Measurements from ENCODE around the gene RASGRP4.

The RASGRP4 gene

GRCh38 chr19:38362076-38362945 is 63.7 kb downstream of the RASGRP4 start:
- peak overlapping the region; percentile 96 for H3K18ac ChIP-seq (ENCODE audit: low read length)

GRCh38 chr19:38361633-38362075 is 64.4 kb downstream of the RASGRP4 start:
- Histone ChIP-seq H3K18ac (ENCODE audit: low read length) (peak overlapping the region; percentile 88), H2BK12ac (ENCODE audit: low read length) (peak overlapping the region; percentile 7), H3K23ac (ENCODE audit: low read depth, low read length, poor library complexity) (peak overlapping the region; percentile 93), H2AFZ (ENCODE audit: low read length) (peak overlapping the region; percentile 98), H3K27ac (replicated peaks; ENCODE audit: low read length) (no peak overlapping the region), H3K9ac (ENCODE audit: low read depth, low read length, poor library complexity) (peak overlapping the region; percentile 77), H3K4me1 (ENCODE audit: control insufficient read depth in 2 of 2, insufficient read depth in 1 of 2, low read depth in 1 of 2, low read length in 2 of 2) (peaks cover 4% of the 10 kb centered on the region in 2 donors), H3K27me3 (ENCODE audit: control insufficient read depth in 3 of 3, insufficient read depth in 3 of 3, low read depth in 1 of 3, low read length in 3 of 3) (peaks cover 0 to 43% (median 22%) of the 10 kb centered on the region in 3 experiments), H3K4me2 (ENCODE audit: insufficient read depth, low read length, poor library complexity, severe bottlenecking) (peak overlapping the region; percentile 97), H2BK120ac (ENCODE audit: low read depth, low read length) (no peak overlapping the region), H3K4ac (ENCODE audit: low read length) (peak overlapping the region; percentile 23), H3K36me3 (replicated peaks in 1 of 2; ENCODE audit: control insufficient read depth in 2 of 2, insufficient read depth in 2 of 2, low read length in 2 of 2) (no peaks in the 10 kb centered on the region), H2AK5ac (ENCODE audit: low read depth, low read length) (peak overlapping the region; percentile 69), H3K9me3 (replicated peaks in 1 of 2; ENCODE audit: control insufficient read depth in 2 of 2, insufficient read depth in 1 of 2, low read depth in 1 of 2, low read length in 2 of 2) (peaks cover 3 to 4% of the 10 kb centered on the region in 2 donors), H3K4me3 (ENCODE audit: low read length in 2 of 2) (peak overlapping the region; percentile 51 to 88), H3K79me1 (ENCODE audit: low read depth, low read length) (no peaks in the 10 kb centered on the region), H2BK15ac (ENCODE audit: low read length) (no peak overlapping the region), H4K91ac (ENCODE audit: low read depth, low read length, poor library complexity) (no peak overlapping the region), H2BK5ac (ENCODE audit: low read length) (no peak overlapping the region), H3K14ac (ENCODE audit: low read length) (peak overlapping the region; percentile 75), H4K8ac (ENCODE audit: low read depth, low read length) (no peak overlapping the region)
- peak; percentile 88 for DNase-seq (ENCODE audit: low spot score)
- no CpG with 5 or more reads among the region's 37 CpGs for WGBS, 2 donors (ENCODE audit: extremely low coverage in 2 of 2, insufficient read length in 2 of 2, insufficient replicate concordance in 1 of 2)

More at GRCh38 chr19:38362076-38362945, 63.7 kb downstream of the RASGRP4 start:
- Histone ChIP-seq H3K9ac (ENCODE audit: low read depth, low read length, poor library complexity) (peak overlapping the region; percentile 81), H3K79me1 (ENCODE audit: low read depth, low read length) (no peaks in the 10 kb centered on the region), H2AK5ac (ENCODE audit: low read depth, low read length) (no peak overlapping the region), H3K14ac (ENCODE audit: low read length) (no peak overlapping the region), H3K27me3 (ENCODE audit: control insufficient read depth in 3 of 3, insufficient read depth in 3 of 3, low read depth in 1 of 3, low read length in 3 of 3) (peaks cover 0 to 39% (median 22%) of the 10 kb centered on the region in 3 experiments), H3K4ac (ENCODE audit: low read length) (no peak overlapping the region), H2BK5ac (ENCODE audit: low read length) (peak overlapping the region; percentile 19), H3K4me1 (ENCODE audit: control insufficient read depth in 2 of 2, insufficient read depth in 1 of 2, low read depth in 1 of 2, low read length in 2 of 2) (peaks cover 4% of the 10 kb centered on the region in 2 donors), H3K4me3 (ENCODE audit: low read length in 2 of 2) (peak overlapping the region; percentile 51 to 88), H2BK120ac (ENCODE audit: low read depth, low read length) (no peak overlapping the region), H2AFZ (ENCODE audit: low read length) (peak overlapping the region; percentile 98), H2BK15ac (ENCODE audit: low read length) (no peak overlapping the region), H3K36me3 (replicated peaks in 1 of 2; ENCODE audit: control insufficient read depth in 2 of 2, insufficient read depth in 2 of 2, low read length in 2 of 2) (no peaks in the 10 kb centered on the region), H2BK12ac (ENCODE audit: low read length) (no peak overlapping the region), H3K9me3 (replicated peaks in 1 of 2; ENCODE audit: control insufficient read depth in 2 of 2, insufficient read depth in 1 of 2, low read depth in 1 of 2, low read length in 2 of 2) (peaks cover 3 to 4% of the 10 kb centered on the region in 2 donors), H3K27ac (replicated peaks; ENCODE audit: low read length) (peak overlapping the region; percentile 78), H4K8ac (ENCODE audit: low read depth, low read length) (no peak overlapping the region), H3K4me2 (ENCODE audit: insufficient read depth, low read length, poor library complexity, severe bottlenecking) (peak overlapping the region; percentile 97), H3K23ac (ENCODE audit: low read depth, low read length, poor library complexity) (peak overlapping the region; percentile 93), H4K91ac (ENCODE audit: low read depth, low read length, poor library complexity) (no peak overlapping the region)
- whole genome bisulfite sequencing, 2 donors (ENCODE audit: extremely low coverage in 2 of 2, insufficient read length in 2 of 2, insufficient replicate concordance in 1 of 2): no CpG with 5 or more reads among the region's 68 CpGs
- DNase-seq (ENCODE audit: low spot score): peak; percentile 77

DNA sequence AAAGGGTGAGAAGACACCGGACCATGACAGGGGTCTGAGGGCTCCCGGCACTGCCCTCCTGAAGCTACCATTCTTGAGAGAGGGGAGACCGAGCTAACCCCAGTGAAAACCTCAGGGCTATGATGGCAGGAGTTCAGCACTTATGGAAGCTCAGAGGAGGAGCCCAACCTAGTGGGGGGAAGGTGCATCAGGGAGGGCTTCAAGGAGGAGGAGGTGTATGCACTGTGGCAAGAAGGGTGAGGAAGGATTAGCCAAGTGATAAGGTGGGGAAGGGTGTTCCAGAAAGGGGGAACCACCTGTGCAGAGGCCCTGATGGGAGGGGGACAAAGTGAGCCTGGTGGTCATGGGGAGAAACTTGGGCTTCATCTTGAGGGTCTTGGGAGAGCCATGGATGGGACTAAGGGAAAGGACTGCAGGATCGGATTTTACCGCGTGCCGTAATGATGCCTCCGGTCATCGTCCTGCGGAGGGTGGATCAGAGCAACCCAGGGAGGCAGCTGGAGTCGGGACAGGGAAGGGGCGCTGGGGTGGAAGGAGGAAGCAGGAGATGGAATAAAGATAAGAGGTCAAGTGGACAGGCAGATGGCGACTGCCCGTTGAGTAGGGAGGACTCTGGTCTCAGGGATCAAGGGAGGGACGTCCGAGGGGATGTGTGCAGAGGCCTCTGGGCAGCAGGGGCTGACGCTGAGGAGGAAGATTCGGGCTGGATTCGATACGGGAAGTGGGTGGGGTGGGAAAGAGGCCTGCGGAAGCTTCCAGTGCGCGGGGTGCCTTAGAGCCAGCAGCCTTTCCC is 65.0 kb downstream of the RASGRP4 start:
- H3K23ac ChIP-seq (ENCODE audit: low read depth, low read length, poor library complexity): peak overlapping the region; percentile 93
- peak overlapping the region; percentile 77 for H3K9ac ChIP-seq (ENCODE audit: low read depth, low read length, poor library complexity)

More for the DNA sequence above, 65.0 kb downstream of the RASGRP4 start:
- Histone ChIP-seq H4K91ac (ENCODE audit: low read depth, low read length, poor library complexity) (no peak overlapping the region), H3K79me1 (ENCODE audit: low read depth, low read length) (no peaks in the 10 kb centered on the region), H3K4me1 (ENCODE audit: control insufficient read depth in 2 of 2, insufficient read depth in 1 of 2, low read depth in 1 of 2, low read length in 2 of 2) (peaks cover 4% of the 10 kb centered on the region in 2 donors), H3K9me3 (replicated peaks in 1 of 2; ENCODE audit: control insufficient read depth in 2 of 2, insufficient read depth in 1 of 2, low read depth in 1 of 2, low read length in 2 of 2) (peaks cover 3 to 4% of the 10 kb centered on the region in 2 donors), H4K8ac (ENCODE audit: low read depth, low read length) (no peak overlapping the region), H3K27me3 (ENCODE audit: control insufficient read depth in 3 of 3, insufficient read depth in 3 of 3, low read depth in 1 of 3, low read length in 3 of 3) (peaks cover 0 to 49% (median 25%) of the 10 kb centered on the region in 3 experiments), H3K4me2 (ENCODE audit: insufficient read depth, low read length, poor library complexity, severe bottlenecking) (peak overlapping the region; percentile 97), H2BK120ac (ENCODE audit: low read depth, low read length) (no peak overlapping the region), H3K14ac (ENCODE audit: low read length) (peak overlapping the region; percentile 75), H3K4me3 (ENCODE audit: low read length in 2 of 2) (peak overlapping the region; percentile 51 to 80), H2AK5ac (ENCODE audit: low read depth, low read length) (peak overlapping the region; percentile 69), H2AFZ (ENCODE audit: low read length) (peak overlapping the region; percentile 98), H3K27ac (replicated peaks; ENCODE audit: low read length) (no peak overlapping the region), H2BK15ac (ENCODE audit: low read length) (no peak overlapping the region), H3K18ac (ENCODE audit: low read length) (peak overlapping the region; percentile 88), H2BK12ac (ENCODE audit: low read length) (peak overlapping the region; percentile 7), H3K36me3 (replicated peaks in 1 of 2; ENCODE audit: control insufficient read depth in 2 of 2, insufficient read depth in 2 of 2, low read length in 2 of 2) (no peaks in the 10 kb centered on the region), H3K4ac (ENCODE audit: low read length) (no peak overlapping the region), H2BK5ac (ENCODE audit: low read length) (no peak overlapping the region)
- WGBS, 2 donors (ENCODE audit: extremely low coverage in 2 of 2, insufficient read length in 2 of 2, insufficient replicate concordance in 1 of 2): no CpG with 5 or more reads among the region's 23 CpGs
- DNase-seq (ENCODE audit: low spot score): no peak

Measured in neuronal stem cell (in vitro differentiated cells).